DND-41 (cell line): ENCODE results near the gene ACP2.

Source experiments
- ATAC-seq: fragments of 200-7000 bp; cut with Tn5 transposase; 3 replicates; pipeline ENCODE4 v1.9.1; 2021; ENCODE audit warnings: low read depth; ENCODE audit not compliant: insufficient read depth
- DNase-seq: peaks from one replicate; pipeline ENCODE4 v3.0.0-alpha.2; 2020
- H2AFZ ChIP-seq: 2 replicates; pipeline ENCODE4 v1.6.0; 2012; ENCODE audit warnings: low read depth, low read length
- H3K27ac ChIP-seq: 2 replicates; pipeline ENCODE4 v1.5.1; 2012; ENCODE audit warnings: low read length, inconsistent platforms
- H3K27me3 ChIP-seq: fragments of 200-600 bp; sonication (generic); 2 replicates; pipeline ENCODE4 v1.6.0; 2012; ENCODE audit warnings: low read length, mild to moderate bottlenecking, inconsistent platforms; ENCODE audit not compliant: insufficient read depth, poor library complexity
- H3K36me3 ChIP-seq: 2 replicates; pipeline ENCODE4 v1.5.1; 2012; ENCODE audit warnings: low read length, inconsistent platforms; ENCODE audit not compliant: insufficient read depth
- H3K4me1 ChIP-seq: 2 replicates; pipeline ENCODE4 v1.5.1; 2012; ENCODE audit warnings: mild to moderate bottlenecking, low read length; ENCODE audit not compliant: insufficient read depth
- H3K4me2 ChIP-seq: 2 replicates; pipeline ENCODE4 v1.6.0; 2012; ENCODE audit warnings: mild to moderate bottlenecking, moderate library complexity, low read length, inconsistent platforms; ENCODE audit not compliant: insufficient read depth
- H3K4me3 ChIP-seq, 2 experiments: fragments of 200-600 bp in 1 of 2; shearing (Covaris generic) in 1 of 2; 2 replicates each; pipeline ENCODE4 v1.5.1; 2012 to 2016; ENCODE audit warnings: inconsistent platforms in 2 of 2, low read length in 2 of 2, mild to moderate bottlenecking in 2 of 2, low read depth in 1 of 2, moderate library complexity in 1 of 2
- H3K79me2 ChIP-seq: 2 replicates; pipeline ENCODE4 v1.6.0; 2012; ENCODE audit warnings: low read length, inconsistent platforms; ENCODE audit not compliant: insufficient read depth
- H3K9ac ChIP-seq: 2 replicates; pipeline ENCODE4 v1.6.0; 2012; ENCODE audit warnings: low read depth, mild to moderate bottlenecking, inconsistent platforms, low read length, moderate library complexity
- H3K9me3 ChIP-seq: 2 replicates; pipeline ENCODE4 v1.5.1; 2012; ENCODE audit warnings: low read length, moderate library complexity, mild to moderate bottlenecking, inconsistent platforms; ENCODE audit not compliant: insufficient read depth, severe bottlenecking
- H4K20me1 ChIP-seq: 2 replicates; pipeline ENCODE4 v1.6.0; 2012; ENCODE audit warnings: low read length; ENCODE audit not compliant: insufficient read depth
- EZH2 ChIP-seq: IDR thresholded peaks from 3 replicates; pipeline ENCODE4 v1.6.1; 2012; ENCODE audit warnings: borderline replicate concordance, low read depth, mild to moderate bottlenecking, moderate library complexity, low read length, inconsistent platforms; ENCODE audit not compliant: severe bottlenecking
- TF ChIP-seq, protein P1 (sequence below): IDR thresholded peaks from 2 replicates; pipeline ENCODE4 v1.5.1; 2012; ENCODE audit warnings: borderline replicate concordance, low read length, moderate library complexity, mild to moderate bottlenecking; ENCODE audit not compliant: poor library complexity, severe bottlenecking; ENCODE audit errors: extremely low read depth

The ACP2 gene

DNA sequence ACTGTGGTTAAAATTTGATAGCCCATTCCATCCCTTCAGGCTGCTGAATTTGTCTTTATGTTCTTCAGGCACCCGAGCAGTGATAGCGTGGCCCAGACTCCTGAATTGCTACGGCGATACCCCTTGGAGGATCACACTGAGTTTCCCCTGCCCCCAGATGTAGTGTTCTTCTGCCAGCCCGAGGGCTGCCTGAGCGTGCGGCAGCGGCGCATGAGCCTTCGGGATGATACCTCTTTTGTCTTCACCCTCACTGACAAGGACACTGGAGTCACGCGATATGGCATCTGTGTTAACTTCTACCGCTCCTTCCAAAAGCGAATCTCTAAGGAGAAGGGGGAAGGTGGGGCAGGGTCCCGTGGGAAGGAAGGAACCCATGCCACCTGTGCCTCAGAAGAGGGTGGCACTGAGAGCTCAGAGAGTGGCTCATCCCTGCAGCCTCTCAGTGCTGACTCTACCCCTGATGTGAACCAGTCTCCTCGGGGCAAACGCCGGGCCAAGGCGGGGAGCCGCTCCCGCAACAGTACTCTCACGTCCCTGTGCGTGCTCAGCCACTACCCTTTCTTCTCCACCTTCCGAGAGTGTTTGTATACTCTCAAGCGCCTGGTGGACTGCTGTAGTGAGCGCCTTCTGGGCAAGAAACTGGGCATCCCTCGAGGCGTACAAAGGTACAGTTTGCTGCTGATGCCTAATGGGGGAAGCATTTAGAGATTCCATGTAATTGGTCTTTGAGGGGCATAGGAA is 26.1 kb upstream of the ACP2 start:
- Histone ChIP-seq H3K79me2 (peaks cover 49% of the 10 kb centered on the region), H3K4me2 (no peak overlapping the region), H2AFZ (no peak overlapping the region), H3K27ac (no peak overlapping the region), H3K9me3 (no peaks in the 10 kb centered on the region), H4K20me1 (peaks cover 42% of the 10 kb centered on the region), H3K36me3 (peaks cover 55% of the 10 kb centered on the region), H3K27me3 (no peaks in the 10 kb centered on the region), H3K9ac (no peak overlapping the region), H3K4me3 (no peak overlapping the region), H3K4me1 (peaks cover 24% of the 10 kb centered on the region)
- no peak for ATAC-seq
- no peak for DNase-seq
- TF ChIP-seq EZH2, result no peak
- TF ChIP-seq, protein P1, sequence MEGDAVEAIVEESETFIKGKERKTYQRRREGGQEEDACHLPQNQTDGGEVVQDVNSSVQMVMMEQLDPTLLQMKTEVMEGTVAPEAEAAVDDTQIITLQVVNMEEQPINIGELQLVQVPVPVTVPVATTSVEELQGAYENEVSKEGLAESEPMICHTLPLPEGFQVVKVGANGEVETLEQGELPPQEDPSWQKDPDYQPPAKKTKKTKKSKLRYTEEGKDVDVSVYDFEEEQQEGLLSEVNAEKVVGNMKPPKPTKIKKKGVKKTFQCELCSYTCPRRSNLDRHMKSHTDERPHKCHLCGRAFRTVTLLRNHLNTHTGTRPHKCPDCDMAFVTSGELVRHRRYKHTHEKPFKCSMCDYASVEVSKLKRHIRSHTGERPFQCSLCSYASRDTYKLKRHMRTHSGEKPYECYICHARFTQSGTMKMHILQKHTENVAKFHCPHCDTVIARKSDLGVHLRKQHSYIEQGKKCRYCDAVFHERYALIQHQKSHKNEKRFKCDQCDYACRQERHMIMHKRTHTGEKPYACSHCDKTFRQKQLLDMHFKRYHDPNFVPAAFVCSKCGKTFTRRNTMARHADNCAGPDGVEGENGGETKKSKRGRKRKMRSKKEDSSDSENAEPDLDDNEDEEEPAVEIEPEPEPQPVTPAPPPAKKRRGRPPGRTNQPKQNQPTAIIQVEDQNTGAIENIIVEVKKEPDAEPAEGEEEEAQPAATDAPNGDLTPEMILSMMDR, result no peak

DNA sequence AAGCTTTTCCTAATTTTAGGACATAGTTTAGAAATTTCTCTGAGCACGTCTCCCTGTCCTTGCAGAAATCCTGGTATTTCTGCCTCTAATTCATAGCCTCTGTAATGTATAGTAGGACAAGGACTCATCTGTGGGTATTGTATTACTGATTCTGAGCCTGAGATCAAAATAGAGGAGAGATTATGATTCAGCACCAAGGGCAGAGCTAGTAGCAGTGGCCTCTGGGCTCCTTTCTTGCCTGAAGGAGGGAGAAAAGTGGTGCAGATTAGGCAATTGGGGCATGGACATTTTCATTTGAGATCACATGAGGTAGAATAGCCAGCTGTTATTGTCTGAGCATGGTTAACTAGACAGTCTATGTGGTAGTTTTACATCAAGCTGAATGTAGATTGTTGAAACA is 24.1 kb upstream of the ACP2 start:
- no peak overlapping the region for H3K27ac ChIP-seq
- no peaks in the 10 kb centered on the region for H3K9me3 ChIP-seq
- DNase-seq, result no peak
- no peak overlapping the region for H3K4me3 ChIP-seq
- peaks cover 37% of the 10 kb centered on the region for H3K4me1 ChIP-seq
- H3K79me2 ChIP-seq, result peaks cover 49% of the 10 kb centered on the region
- peaks cover 42% of the 10 kb centered on the region for H4K20me1 ChIP-seq
- no peak for ATAC-seq
- no peak overlapping the region for H2AFZ ChIP-seq
- H3K9ac ChIP-seq, result no peak overlapping the region
- TF ChIP-seq, protein P1, result no peak
- TF ChIP-seq EZH2, result no peak
- H3K27me3 ChIP-seq, result no peaks in the 10 kb centered on the region
- peaks cover 36% of the 10 kb centered on the region for H3K36me3 ChIP-seq
- no peak overlapping the region for H3K4me2 ChIP-seq

DNA sequence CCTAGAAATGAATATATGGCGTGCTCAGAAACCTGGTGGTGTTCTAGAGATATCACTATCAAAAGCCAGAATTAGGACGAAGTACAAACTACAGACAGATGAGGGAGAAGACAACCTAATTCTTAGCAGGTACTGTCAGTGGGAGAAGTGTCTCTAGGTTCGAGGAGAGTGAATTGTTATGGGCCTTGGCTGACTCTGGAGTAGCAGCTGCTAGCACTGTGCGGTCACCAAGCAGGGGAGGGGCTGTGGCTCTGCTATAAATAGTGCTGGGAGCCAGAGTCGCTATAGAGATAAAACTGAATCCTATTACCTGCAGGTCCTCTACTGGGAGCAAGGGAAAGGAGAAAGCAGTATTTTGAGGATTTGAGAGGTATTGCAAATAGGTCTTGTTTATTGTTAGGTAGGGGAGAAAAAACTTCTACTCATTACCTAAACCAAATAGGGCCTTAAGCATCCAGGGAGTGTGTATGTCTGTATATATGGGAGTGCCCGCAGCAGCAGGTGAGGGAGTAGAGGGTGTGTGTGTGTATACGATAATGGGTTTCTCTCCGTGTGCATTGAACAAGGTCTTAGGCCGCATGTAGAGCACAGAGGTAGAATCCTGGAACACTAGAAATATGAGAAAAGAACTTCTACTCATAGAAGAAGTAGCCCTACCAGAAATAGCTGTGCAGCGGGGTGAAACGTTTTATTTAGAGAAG is 23.5 kb upstream of the ACP2 start:
- Histone ChIP-seq H3K27me3 (no peaks in the 10 kb centered on the region), H3K4me3 (peak overlapping the region in 1 of 2 experiments; percentile 92; a peak in 1 of 4 replicates), H3K79me2 (peaks cover 49% of the 10 kb centered on the region), H3K36me3 (peaks cover 30% of the 10 kb centered on the region), H2AFZ (no peak overlapping the region), H3K27ac (0 out of 2 replicates have a peak overlapping the region, but pooled peaks have one; percentile 5), H3K9ac (peak overlapping the region; percentile 61), H3K4me2 (peak overlapping the region; percentile 100), H3K9me3 (no peaks in the 10 kb centered on the region), H4K20me1 (peaks cover 42% of the 10 kb centered on the region), H3K4me1 (peaks cover 37% of the 10 kb centered on the region)
- ATAC-seq (no peak), DNase-seq (no peak)
- no peak for TF ChIP-seq EZH2
- TF ChIP-seq, protein P1, result no peak
